GM12878 (cell line): ENCODE results near the gene PPP2R1A. TPM values are rescaled to one million over a fixed set of nuclear protein-coding genes. Genes with fewer than 3 reads are reported as not detected.
A peak's percentile ranks its signal among the peaks of the same experiment; 100 is the strongest.

Source experiments
- ATAC-seq: fragments of 200-7000 bp; cut with Tn5 transposase; 3 replicates; pipeline ENCODE4 v1.9.1; 2020; ENCODE audit warnings: mild to moderate bottlenecking, moderate library complexity
- BruUV-seq: library from RNA; stranded (reverse); fragments of 400-500 nt; replicated peaks from 2 replicates; lab custom pipeline; 2021; lab: Mats Ljungman, UMichigan
- CTCF ChIA-PET: fragments of 300-600 bp; sonication (Branson Sonifier 250); formaldehyde crosslinking; extraction: SDS; loops from one replicate; lab custom pipeline; 2021; ENCODE audit warnings: inconsistent platforms; lab: Yijun Ruan, JAX
- POLR2A ChIA-PET: fragments of 350-600 bp; formaldehyde crosslinking; extraction: SDS; loops from one replicate; lab custom pipeline; 2021; ENCODE audit warnings: inconsistent platforms; lab: Charles Lee
- RAD21 ChIA-PET: fragments of 300-600 bp; sonication (Branson Sonifier 250); formaldehyde crosslinking; loops from one replicate; lab custom pipeline; 2023; ENCODE audit warnings: antibody characterized with exemption; ENCODE audit not compliant: unreplicated experiment; lab: Charles Lee
- SMC1A ChIA-PET: fragments of 300-600 bp; sonication (Branson Sonifier 250); formaldehyde crosslinking; loops from one replicate; lab custom pipeline; 2023; ENCODE audit not compliant: unreplicated experiment, uncharacterized antibody; lab: Charles Lee
- DNase-seq: peaks from one replicate; pipeline ENCODE4 v3.0.0-alpha.2; 2011; ENCODE audit warnings: low read depth, low spot score
- FAIRE-seq: peaks from 3 replicates; lab custom pipeline; 2011; peaks lifted over from hg19 to GRCh38; lab: Jason Lieb, UNC
- H2AFZ ChIP-seq: 2 replicates; pipeline ENCODE4 v1.6.0; 2011; ENCODE audit warnings: low read depth, low read length, control low read depth; ENCODE audit not compliant: control insufficient read depth
- H3K27ac ChIP-seq: 2 replicates; pipeline ENCODE4 v1.5.1; 2011; ENCODE audit warnings: control low read depth; ENCODE audit not compliant: control insufficient read depth, insufficient read depth
- H3K27me3 ChIP-seq, 2 experiments: replicated peaks in 1 of 2; 2 replicates each; pipeline versions ENCODE4 v1.6.0 to v1.6.1; 2011; ENCODE audit warnings: low read length in 1 of 2; ENCODE audit not compliant: control insufficient read depth in 2 of 2, insufficient read depth in 2 of 2
- H3K36me3 ChIP-seq, 2 experiments: 2 replicates each; pipeline ENCODE4 v1.5.1; 2011; ENCODE audit warnings: low read length in 1 of 2; ENCODE audit not compliant: control insufficient read depth in 2 of 2, insufficient read depth in 2 of 2
- H3K4me1 ChIP-seq: 2 replicates; pipeline ENCODE4 v1.6.1; 2011; ENCODE audit warnings: mild to moderate bottlenecking, low read length, moderate library complexity, mixed read lengths; ENCODE audit not compliant: control insufficient read depth, insufficient read depth
- H3K4me2 ChIP-seq: 2 replicates; pipeline ENCODE4 v1.6.0; 2011; ENCODE audit warnings: control low read depth; ENCODE audit not compliant: control insufficient read depth, insufficient read depth
- H3K4me3 ChIP-seq: fragments of 200-600 bp; sonication (generic); 2 replicates; pipeline ENCODE4 v1.5.1; 2016
- H3K79me2 ChIP-seq: 2 replicates; pipeline ENCODE4 v1.6.0; 2011; ENCODE audit warnings: low read length; ENCODE audit not compliant: control insufficient read depth, insufficient read depth
- H3K9ac ChIP-seq: 2 replicates; pipeline ENCODE4 v1.8.0; 2011; ENCODE audit warnings: low read length, control low read depth, mixed read lengths; ENCODE audit not compliant: control insufficient read depth, insufficient read depth
- H3K9me3 ChIP-seq: replicated peaks from 3 replicates; pipeline ENCODE4 v1.5.1; 2011; ENCODE audit warnings: mild to moderate bottlenecking, low read length; ENCODE audit not compliant: control insufficient read depth, insufficient read depth
- H4K20me1 ChIP-seq: 2 replicates; pipeline ENCODE4 v1.6.0; 2011; ENCODE audit not compliant: control insufficient read depth, insufficient read depth
- ATF7 ChIP-seq: fragments of 450-650 bp; IDR thresholded peaks from 2 replicates; pipeline ENCODE4 v1.6.1; 2016; ENCODE audit warnings: low read depth, mild to moderate bottlenecking
- CREM ChIP-seq: IDR thresholded peaks from 2 replicates; pipeline ENCODE4 v1.6.1; 2014; ENCODE audit warnings: antibody characterized with exemption, low read depth
- GATAD2B ChIP-seq: fragments of 450-650 bp; conservative IDR thresholded peaks from 2 replicates; pipeline ENCODE4 v1.6.1; 2017; ENCODE audit warnings: low read depth, mild to moderate bottlenecking, moderate library complexity
- NR2C2 ChIP-seq: IDR thresholded peaks from 2 replicates; pipeline ENCODE4 v1.6.1; 2011; ENCODE audit warnings: borderline replicate concordance, low read depth; ENCODE audit not compliant: control insufficient read depth, insufficient read length
- POLR2AphosphoS5 ChIP-seq: IDR thresholded peaks from 2 replicates; pipeline ENCODE4 v1.6.1; 2011; ENCODE audit warnings: mild to moderate bottlenecking, low read length, inconsistent platforms
- SIX5 ChIP-seq: IDR thresholded peaks from 2 replicates; pipeline ENCODE4 v1.6.1; 2011; ENCODE audit warnings: mild to moderate bottlenecking, low read depth, low read length, moderate library complexity; ENCODE audit not compliant: severe bottlenecking
- SREBF2 ChIP-seq: IDR thresholded peaks from 2 replicates; pipeline ENCODE4 v1.6.1; 2012; ENCODE audit warnings: mild to moderate bottlenecking, low read length
- STAT3 ChIP-seq: IDR thresholded peaks from 2 replicates; pipeline ENCODE4 v1.6.1; 2011; ENCODE audit warnings: low read depth, low read length, improper control_type of control experiment
- WGBS: methylation state at CpG from one replicate; pipeline ENCODE4 v1.1.6; 2016; ENCODE audit warnings: low lambda C conversion rate; ENCODE audit not compliant: insufficient replicate concordance, insufficient coverage; ENCODE audit errors: missing lambda C conversion rate; 5-methylcytosine and 5-hydroxymethylcytosine counted together
- in situ Hi-C: fragments of 300-500 bp; cut with MboI; formaldehyde crosslinking; loops from 9 replicates; pipeline ENCODE4 v1.14.3; 2018; ENCODE audit warnings: mixed read lengths
- intact Hi-C: fragments of 100-400 bp; cut with micrococcal nuclease; formaldehyde crosslinking; loops from one replicate; pipeline ENCODE4 v1.14.2; 2022; ENCODE audit not compliant: unreplicated experiment
- polyA plus RNA-seq, 11 experiments: library from polyadenylated mRNA; depleted of rRNA in 4 of 11; unstranded in 6 of 11; stranded (reverse) in 5 of 11; fragments of >200 nt; fragmentation: Nextera tagmentation in 4 of 11; fragmentation: Illumina TruSeq in 1 of 11; extraction: Ambion mirVana in 4 of 11; extraction: Trizol in 1 of 11; gene quantifications; 1 replicate in 1 of 11; 2 replicates in 10 of 11; pipeline versions ENCODE4 v1.2.1 to v1.2.3, GENCODE V29; 2011 to 2016; ENCODE audit warnings: inconsistent platforms in 2 of 11, missing spikeins in 2 of 11, low read depth in 1 of 11
- total RNA-seq, 4 experiments: library from RNA; depleted of rRNA in 3 of 4; stranded (reverse); fragments of >200 nt in 3 of 4; fragmentation: Illumina TruSeq in 1 of 4; extraction: Trizol in 1 of 4; gene quantifications; 2 replicates each; pipeline versions ENCODE4 v1.2.1 to v1.2.3, GENCODE V29; 2013 to 2021
- TF ChIP-seq, protein P1 (sequence below): fragments of 450-650 bp; IDR thresholded peaks from 2 replicates; pipeline ENCODE4 v1.6.1; 2017; ENCODE audit warnings: mild to moderate bottlenecking
- TF ChIP-seq, protein P2 (sequence below): fragments of 450-650 bp; IDR thresholded peaks from 2 replicates; pipeline ENCODE4 v1.6.1; 2018; ENCODE audit warnings: mild to moderate bottlenecking, low read depth, moderate library complexity; ENCODE audit not compliant: partially characterized antibody

PPP2R1A gene
- total and polyA plus RNA-seq, 10 of the 15 experiments (the other 5 are each of a cell fraction or from before 2014, with no cell fraction given): 16.0 to 359 (median 140) TPM

DNA sequence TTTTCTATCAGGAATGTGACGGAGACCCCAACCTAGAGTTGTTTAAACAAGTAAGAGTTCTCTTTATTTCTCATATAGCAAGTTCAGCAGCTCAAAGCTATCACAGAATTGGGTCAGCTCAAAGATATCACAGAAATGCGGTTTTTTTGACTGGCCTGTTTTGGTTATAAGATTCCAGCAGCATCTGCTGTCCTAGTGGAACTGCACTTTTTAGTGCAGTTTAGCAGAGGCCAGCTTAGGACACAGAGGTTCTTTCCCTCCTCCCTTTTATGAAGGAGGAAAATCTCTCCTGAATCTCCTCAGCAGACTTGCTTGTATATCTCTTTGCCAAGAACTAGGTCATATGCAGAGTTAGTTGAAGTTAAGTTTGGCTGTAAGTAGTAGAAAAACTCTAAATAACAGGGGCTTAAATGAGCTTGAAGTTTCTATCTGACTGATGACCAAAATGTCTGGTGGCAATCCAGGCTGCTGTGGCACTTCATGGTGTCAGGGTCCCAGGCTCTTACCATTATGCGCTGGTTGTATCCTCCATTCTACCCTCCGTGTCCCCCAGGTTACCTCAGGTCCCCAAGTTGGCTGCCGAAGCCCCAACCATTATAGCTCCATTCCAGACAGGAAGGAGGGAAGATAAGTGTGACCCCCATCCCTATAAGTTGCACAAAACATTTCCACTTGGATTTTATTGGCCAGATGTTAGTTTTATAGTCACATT is 6.6 kb downstream of the PPP2R1A start:
- no peak overlapping the region for H3K9ac ChIP-seq
- intact Hi-C loops (no loop called here), in situ Hi-C loops (no loop called here)
- H3K9me3 ChIP-seq: no peaks in the 10 kb centered on the region
- RAD21 ChIA-PET: no interaction called here
- no peak overlapping the region for H3K27ac ChIP-seq
- POLR2A ChIA-PET: interaction anchor here (0.7 kb wide), 1 partner anchor 40 kb away, joined by 3 read pairs; no protein-coding TSS in a partner anchor
- peaks cover 12% of the 10 kb centered on the region for H4K20me1 ChIP-seq
- TF ChIP-seq POLR2AphosphoS5: peak; percentile 55; the same call in 1 of the 2 replicates
- TF ChIP-seq, protein P1, sequence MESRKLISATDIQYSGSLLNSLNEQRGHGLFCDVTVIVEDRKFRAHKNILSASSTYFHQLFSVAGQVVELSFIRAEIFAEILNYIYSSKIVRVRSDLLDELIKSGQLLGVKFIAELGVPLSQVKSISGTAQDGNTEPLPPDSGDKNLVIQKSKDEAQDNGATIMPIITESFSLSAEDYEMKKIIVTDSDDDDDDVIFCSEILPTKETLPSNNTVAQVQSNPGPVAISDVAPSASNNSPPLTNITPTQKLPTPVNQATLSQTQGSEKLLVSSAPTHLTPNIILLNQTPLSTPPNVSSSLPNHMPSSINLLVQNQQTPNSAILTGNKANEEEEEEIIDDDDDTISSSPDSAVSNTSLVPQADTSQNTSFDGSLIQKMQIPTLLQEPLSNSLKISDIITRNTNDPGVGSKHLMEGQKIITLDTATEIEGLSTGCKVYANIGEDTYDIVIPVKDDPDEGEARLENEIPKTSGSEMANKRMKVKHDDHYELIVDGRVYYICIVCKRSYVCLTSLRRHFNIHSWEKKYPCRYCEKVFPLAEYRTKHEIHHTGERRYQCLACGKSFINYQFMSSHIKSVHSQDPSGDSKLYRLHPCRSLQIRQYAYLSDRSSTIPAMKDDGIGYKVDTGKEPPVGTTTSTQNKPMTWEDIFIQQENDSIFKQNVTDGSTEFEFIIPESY: no peak
- H3K36me3 ChIP-seq: peaks cover 12 to 34% of the 10 kb centered on the region in 2 experiments
- CTCF ChIA-PET: interaction anchor here (1.2 kb wide), 1 partner anchor 41 kb away, joined by 3 read pairs; no protein-coding TSS in a partner anchor
- peaks cover 75% of the 10 kb centered on the region for H3K79me2 ChIP-seq
- 99% methylated on average over 5 of the region's 5 CpGs for WGBS
- H3K4me3 ChIP-seq: no peak overlapping the region
- DNase-seq (no peak), FAIRE-seq (no peak), ATAC-seq (no peak)
- H3K4me1 ChIP-seq: no peaks in the 10 kb centered on the region; the same call in 1 of the 2 replicates
- no peaks in the 10 kb centered on the region for H3K27me3 ChIP-seq
- H2AFZ ChIP-seq: no peak overlapping the region
- SMC1A ChIA-PET: no interaction called here
- no peak overlapping the region for H3K4me2 ChIP-seq
- no TSS peak for BruUV-seq

DNA sequence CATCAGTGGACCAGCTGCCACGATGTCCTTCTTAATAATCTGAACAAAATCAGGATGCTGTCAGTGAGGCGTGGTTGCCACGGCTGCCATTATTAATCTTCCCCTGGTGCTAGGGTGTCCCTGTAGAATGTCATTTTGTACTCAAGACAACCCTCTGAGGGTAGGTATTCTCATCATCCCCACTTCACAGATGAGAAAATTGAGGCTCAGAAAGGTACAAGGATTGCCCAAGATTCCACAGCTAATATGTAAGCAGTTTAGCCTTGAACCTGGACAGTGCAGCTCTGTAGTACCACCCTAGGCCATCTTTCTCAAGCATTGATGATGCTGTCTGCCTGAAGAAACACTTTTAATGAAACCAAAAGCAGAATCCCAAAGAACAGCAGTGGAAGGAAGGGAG is 8.1 kb downstream of the PPP2R1A start:
- Histone ChIP-seq H4K20me1 (peaks cover 15% of the 10 kb centered on the region), H2AFZ (no peak overlapping the region), H3K27ac (no peak overlapping the region), H3K4me3 (no peak overlapping the region), H3K36me3 (peaks cover 15 to 46% of the 10 kb centered on the region in 2 experiments), H3K79me2 (peaks cover 59% of the 10 kb centered on the region), H3K9ac (no peak overlapping the region), H3K4me2 (no peak overlapping the region), H3K27me3 (no peaks in the 10 kb centered on the region), H3K9me3 (no peaks in the 10 kb centered on the region), H3K4me1 (no peaks in the 10 kb centered on the region)
- FAIRE-seq: no peak
- CTCF ChIA-PET: no interaction called here
- SMC1A ChIA-PET: interaction anchor here (1.3 kb wide), 1 partner anchor 9 kb away, joined by 3 read pairs; no protein-coding TSS in a partner anchor
- ATAC-seq: no peak
- in situ Hi-C loops: no loop called here
- RAD21 ChIA-PET: no interaction called here
- intact Hi-C loops: no loop called here
- POLR2A ChIA-PET: interaction anchor here (0.5 kb wide), 1 partner anchor 16 kb away, joined by 5 read pairs; no protein-coding TSS in a partner anchor
- no peak for DNase-seq
- 69% methylated on average over 3 of the region's 3 CpGs for WGBS
- BruUV-seq: no TSS peak
- TF ChIP-seq, protein P2, sequence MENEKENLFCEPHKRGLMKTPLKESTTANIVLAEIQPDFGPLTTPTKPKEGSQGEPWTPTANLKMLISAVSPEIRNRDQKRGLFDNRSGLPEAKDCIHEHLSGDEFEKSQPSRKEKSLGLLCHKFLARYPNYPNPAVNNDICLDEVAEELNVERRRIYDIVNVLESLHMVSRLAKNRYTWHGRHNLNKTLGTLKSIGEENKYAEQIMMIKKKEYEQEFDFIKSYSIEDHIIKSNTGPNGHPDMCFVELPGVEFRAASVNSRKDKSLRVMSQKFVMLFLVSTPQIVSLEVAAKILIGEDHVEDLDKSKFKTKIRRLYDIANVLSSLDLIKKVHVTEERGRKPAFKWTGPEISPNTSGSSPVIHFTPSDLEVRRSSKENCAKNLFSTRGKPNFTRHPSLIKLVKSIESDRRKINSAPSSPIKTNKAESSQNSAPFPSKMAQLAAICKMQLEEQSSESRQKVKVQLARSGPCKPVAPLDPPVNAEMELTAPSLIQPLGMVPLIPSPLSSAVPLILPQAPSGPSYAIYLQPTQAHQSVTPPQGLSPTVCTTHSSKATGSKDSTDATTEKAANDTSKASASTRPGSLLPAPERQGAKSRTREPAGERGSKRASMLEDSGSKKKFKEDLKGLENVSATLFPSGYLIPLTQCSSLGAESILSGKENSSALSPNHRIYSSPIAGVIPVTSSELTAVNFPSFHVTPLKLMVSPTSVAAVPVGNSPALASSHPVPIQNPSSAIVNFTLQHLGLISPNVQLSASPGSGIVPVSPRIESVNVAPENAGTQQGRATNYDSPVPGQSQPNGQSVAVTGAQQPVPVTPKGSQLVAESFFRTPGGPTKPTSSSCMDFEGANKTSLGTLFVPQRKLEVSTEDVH: no peak
- TF ChIP-seq STAT3: no peak
- no peak for TF ChIP-seq SIX5
- no peak for TF ChIP-seq CREM
- no peak for TF ChIP-seq NR2C2
- no peak for TF ChIP-seq ATF7
- TF ChIP-seq SREBF2: no peak
- no peak for TF ChIP-seq GATAD2B
